AG04449 (cell line): ENCODE data around the gene ERICH2.

Experiments
- CTCF ChIA-PET: fragments of 350-600 bp; formaldehyde crosslinking; extraction: SDS; loops from one replicate; lab custom pipeline; 2021; ENCODE audit warnings: antibody characterized with exemption; lab: Yijun Ruan, JAX
- POLR2A ChIA-PET: fragments of 400-600, 350-600 bp; formaldehyde crosslinking; extraction: SDS; loops from one replicate; lab custom pipeline; 2020; ENCODE audit warnings: antibody characterized with exemption, inconsistent platforms; lab: Yijun Ruan, JAX
- DNase-seq: peaks from one replicate; pipeline ENCODE4 v3.0.0-alpha.2; 2010; ENCODE audit warnings: low read depth, low spot score
- H3K4me3 ChIP-seq: 2 replicates; pipeline ENCODE4 v1.5.1; 2011; ENCODE audit warnings: low read depth, mild to moderate bottlenecking, control low read depth, low read length
- TF ChIP-seq, protein P1 (sequence below): IDR thresholded peaks from one replicate; pipeline ENCODE4 v1.5.1; 2011; ENCODE audit warnings: mild to moderate bottlenecking, moderate library complexity, low read length, control low read depth, inconsistent platforms; ENCODE audit not compliant: insufficient read depth; ENCODE audit errors: missing control alignments

ERICH2 gene

GRCh38 chr2:170814533-170815230 is 44.5 kb downstream of the ERICH2 start:
- CTCF ChIA-PET: interaction anchor here (0.7 to 6.0 kb wide), 11 partner anchors 19 to 1299 kb away, joined by 3 to 89 read pairs (median 4); no protein-coding TSS in a partner anchor
- TF ChIP-seq, protein P1, sequence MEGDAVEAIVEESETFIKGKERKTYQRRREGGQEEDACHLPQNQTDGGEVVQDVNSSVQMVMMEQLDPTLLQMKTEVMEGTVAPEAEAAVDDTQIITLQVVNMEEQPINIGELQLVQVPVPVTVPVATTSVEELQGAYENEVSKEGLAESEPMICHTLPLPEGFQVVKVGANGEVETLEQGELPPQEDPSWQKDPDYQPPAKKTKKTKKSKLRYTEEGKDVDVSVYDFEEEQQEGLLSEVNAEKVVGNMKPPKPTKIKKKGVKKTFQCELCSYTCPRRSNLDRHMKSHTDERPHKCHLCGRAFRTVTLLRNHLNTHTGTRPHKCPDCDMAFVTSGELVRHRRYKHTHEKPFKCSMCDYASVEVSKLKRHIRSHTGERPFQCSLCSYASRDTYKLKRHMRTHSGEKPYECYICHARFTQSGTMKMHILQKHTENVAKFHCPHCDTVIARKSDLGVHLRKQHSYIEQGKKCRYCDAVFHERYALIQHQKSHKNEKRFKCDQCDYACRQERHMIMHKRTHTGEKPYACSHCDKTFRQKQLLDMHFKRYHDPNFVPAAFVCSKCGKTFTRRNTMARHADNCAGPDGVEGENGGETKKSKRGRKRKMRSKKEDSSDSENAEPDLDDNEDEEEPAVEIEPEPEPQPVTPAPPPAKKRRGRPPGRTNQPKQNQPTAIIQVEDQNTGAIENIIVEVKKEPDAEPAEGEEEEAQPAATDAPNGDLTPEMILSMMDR: no peak
- no peak for DNase-seq
- POLR2A ChIA-PET: no interaction called here
- H3K4me3 ChIP-seq: no peak overlapping the region

DNA sequence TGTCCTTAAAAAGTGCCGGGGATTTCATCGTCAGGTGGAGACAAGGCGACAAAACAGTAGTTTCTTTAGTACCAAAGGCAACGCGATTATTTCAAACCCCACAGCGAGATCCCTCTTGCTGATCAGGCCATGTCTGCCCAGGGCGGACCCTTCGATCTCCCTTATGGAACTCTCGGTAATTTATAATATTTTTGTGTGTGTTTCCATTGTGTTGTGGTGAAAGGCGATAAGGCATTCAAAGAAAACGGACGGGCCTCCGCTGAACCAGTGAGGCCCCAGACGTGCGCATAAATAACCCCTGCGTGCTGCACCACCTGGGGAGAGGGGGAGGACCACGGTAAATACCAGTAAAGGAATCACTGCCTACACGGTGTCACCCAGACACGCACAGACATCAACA is 45.1 kb downstream of the ERICH2 start:
- ChIA-PET POLR2A (no interaction called here), CTCF (interaction anchor here (0.7 to 6.0 kb wide), 10 partner anchors 29 to 492 kb away, joined by 3 to 89 read pairs (median 8); no protein-coding TSS in a partner anchor)
- H3K4me3 ChIP-seq: no peak overlapping the region
- DNase-seq: no peak
- TF ChIP-seq, protein P1: no peak

DNA sequence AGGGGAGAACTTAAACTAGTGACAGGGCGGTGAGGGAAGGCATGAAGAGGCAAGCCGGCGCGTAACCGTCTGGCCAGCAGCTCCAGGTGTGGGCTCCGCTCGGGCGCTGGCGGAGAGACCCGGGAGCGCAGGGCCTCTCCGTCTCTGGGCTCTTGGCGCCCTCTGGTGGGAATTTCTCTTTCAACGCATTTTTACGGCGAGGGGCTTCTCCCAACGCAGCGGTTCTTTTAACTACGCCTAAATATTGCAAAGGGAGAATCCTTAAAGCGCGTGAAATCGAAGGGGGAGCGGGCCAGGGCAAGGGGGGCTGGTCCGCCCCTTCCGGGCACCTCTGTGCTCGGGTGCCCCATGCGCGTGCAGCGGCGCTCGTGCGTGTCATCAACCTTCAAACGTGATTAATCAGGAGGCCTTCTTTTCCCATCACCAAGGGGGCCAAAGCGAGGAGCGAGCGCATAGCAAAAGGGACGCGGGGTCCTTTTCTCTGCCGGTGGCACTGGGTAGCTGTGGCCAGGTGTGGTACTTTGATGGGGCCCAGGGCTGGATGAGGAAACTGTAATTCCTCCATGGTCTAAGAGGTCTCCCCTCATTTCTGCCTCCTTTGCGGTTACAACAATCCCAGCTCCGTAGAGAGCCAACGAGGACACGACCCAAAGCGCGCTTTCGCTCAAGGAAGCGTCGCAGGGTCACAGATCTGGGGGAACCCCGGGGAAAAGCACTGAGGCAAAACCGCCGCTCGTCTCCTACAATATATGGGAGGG is 45.7 kb downstream of the ERICH2 start:
- no peak for DNase-seq
- POLR2A ChIA-PET: no interaction called here
- CTCF ChIA-PET: interaction anchor here (0.7 to 6.0 kb wide), 14 partner anchors 9 to 885 kb away, joined by 3 to 89 read pairs (median 4); no protein-coding TSS in a partner anchor
- H3K4me3 ChIP-seq: peak overlapping the region; percentile 51
- TF ChIP-seq, protein P1: peak; percentile 68

GRCh38 chr2:170816504-170817092 is 46.4 kb downstream of the ERICH2 start, which contains the start of gene GAD1:
Gene GAD1 (plus strand): TSS chr2:170816887. CDS start chr2:170818592, 1,705 bp downstream.
- no peak for DNase-seq
- CTCF ChIA-PET: interaction anchor here (0.7 to 6.0 kb wide), 12 partner anchors 9 to 886 kb away, joined by 3 to 89 read pairs (median 6); no protein-coding TSS in a partner anchor
- peak within 1 kb of the TSS; percentile 51 for H3K4me3 ChIP-seq
- POLR2A ChIA-PET: no interaction called here
- TF ChIP-seq, protein P1: no peak

DNA sequence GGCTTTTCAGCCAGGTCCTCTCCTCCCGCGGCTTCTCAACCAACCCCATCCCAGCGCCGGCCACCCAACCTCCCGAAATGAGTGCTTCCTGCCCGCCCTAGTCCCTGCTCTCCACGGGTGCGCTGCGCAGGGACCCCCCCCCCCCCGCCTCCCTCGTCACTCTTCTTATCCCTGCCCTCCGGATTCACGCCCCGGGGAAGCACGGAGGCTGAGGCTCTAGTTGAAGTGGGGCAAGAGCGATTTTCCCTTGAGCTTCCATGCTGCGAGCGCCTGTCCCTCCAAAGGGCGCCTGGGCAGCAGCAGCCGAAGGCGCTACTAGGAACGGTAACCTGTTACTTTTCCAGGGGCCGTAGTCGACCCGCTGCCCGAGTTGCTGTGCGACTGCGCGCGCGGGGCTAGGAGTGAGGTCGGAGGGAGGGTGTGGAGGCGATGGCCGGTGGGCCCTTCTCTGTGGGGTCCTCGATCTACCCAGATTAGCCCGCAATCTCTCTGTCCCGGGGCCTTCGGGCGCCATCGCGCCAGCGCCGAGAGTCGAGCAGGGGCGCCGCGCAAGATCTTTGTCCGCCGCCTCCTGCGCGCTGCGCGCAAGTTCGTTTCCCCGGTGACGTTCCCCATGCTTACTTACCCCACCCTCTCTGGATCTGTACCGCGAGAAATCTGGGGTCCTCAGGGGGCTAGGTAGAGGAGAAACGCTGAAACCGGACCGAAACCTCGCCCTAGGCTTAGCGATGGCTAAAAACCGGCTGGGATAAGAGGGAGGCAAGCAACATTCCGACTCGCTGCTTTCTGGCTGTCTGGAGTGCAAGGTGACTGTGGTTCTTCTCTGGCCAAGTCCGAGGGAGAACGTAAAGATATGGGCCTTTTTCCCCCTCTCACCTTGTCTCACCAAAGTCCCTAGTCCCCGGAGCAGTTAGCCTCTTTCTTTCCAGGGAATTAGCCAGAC is 47.2 kb downstream of the ERICH2 start:
- POLR2A ChIA-PET: no interaction called here
- CTCF ChIA-PET: interaction anchor here (0.7 to 6.0 kb wide), 10 partner anchors 8 to 886 kb away, joined by 3 to 89 read pairs (median 6); no protein-coding TSS in a partner anchor
- H3K4me3 ChIP-seq: peak overlapping the region; percentile 51
- TF ChIP-seq, protein P1: no peak
- no peak for DNase-seq
